OCI-LY1 (cell line): ENCODE measurements around the gene PLGRKT.
"Not testable (repeated sequence)": the region's sequence is repeated elsewhere in the genome, so short reads cannot be mapped to it uniquely, and the experiment has no call there.

Source experiments
- H2AFZ ChIP-seq: fragments of 200-600 bp; sonication (generic), shearing (Covaris generic); 2 replicates; pipeline ENCODE4 v1.6.0; 2014; ENCODE audit warnings: antibody characterized with exemption, mild to moderate bottlenecking, low read length
- H3F3A ChIP-seq: fragments of 200-600 bp; sonication (generic), shearing (Covaris generic); 2 replicates; pipeline ENCODE4 v1.6.0; 2014; ENCODE audit warnings: mild to moderate bottlenecking, antibody characterized with exemption, low read length, moderate library complexity; ENCODE audit not compliant: insufficient read depth
- H3K27ac ChIP-seq: fragments of 200-600 bp; sonication (generic); 2 replicates; pipeline ENCODE4 v1.5.1; 2014; ENCODE audit warnings: low read length, mixed run types, mild to moderate bottlenecking, low read depth; ENCODE audit not compliant: poor library complexity, severe bottlenecking
- H3K27me3 ChIP-seq: fragments of 200-600 bp; sonication (generic); 2 replicates; pipeline ENCODE4 v1.6.0; 2014; ENCODE audit warnings: antibody characterized with exemption, mild to moderate bottlenecking, low read length, moderate library complexity; ENCODE audit not compliant: insufficient read depth
- H3K36me3 ChIP-seq: fragments of 200-600 bp; sonication (generic); 2 replicates; pipeline ENCODE4 v1.6.1; 2014; ENCODE audit warnings: mild to moderate bottlenecking, antibody characterized with exemption, low read length, moderate library complexity, mixed read lengths; ENCODE audit not compliant: insufficient read depth
- H3K4me1 ChIP-seq: fragments of 200-600 bp; sonication (generic); 2 replicates; pipeline ENCODE4 v1.5.1; 2014; ENCODE audit warnings: mild to moderate bottlenecking, low read length, moderate library complexity; ENCODE audit not compliant: insufficient read depth, severe bottlenecking
- H3K4me2 ChIP-seq: fragments of 200-600 bp; sonication (generic), shearing (Covaris generic); 2 replicates; pipeline ENCODE4 v1.6.1; 2014; ENCODE audit warnings: low read length
- H3K4me3 ChIP-seq: fragments of 200-600 bp; sonication (generic); 2 replicates; pipeline ENCODE4 v1.5.1; 2014; ENCODE audit warnings: low read length, low read depth, mild to moderate bottlenecking, mixed read lengths; ENCODE audit not compliant: poor library complexity, severe bottlenecking
- H3K79me2 ChIP-seq: fragments of 200-600 bp; shearing (Covaris generic); 2 replicates; pipeline ENCODE4 v1.6.1; 2016; ENCODE audit warnings: mixed run types, low read length, mixed read lengths; ENCODE audit not compliant: insufficient read depth
- H3K9ac ChIP-seq: fragments of 200-600 bp; sonication (generic), shearing (Covaris generic); 2 replicates; pipeline ENCODE4 v1.6.1; 2014; ENCODE audit warnings: mild to moderate bottlenecking, low read length, mixed read lengths
- H3K9me2 ChIP-seq: fragments of 200-600 bp; sonication (generic), shearing (Covaris generic); 2 replicates; pipeline ENCODE4 v1.6.1; 2014; ENCODE audit warnings: low read depth, mild to moderate bottlenecking, low read length, mixed read lengths
- H3K9me3 ChIP-seq: fragments of 200-600 bp; shearing (Covaris generic); 2 replicates; pipeline ENCODE4 v1.6.1; 2014; ENCODE audit warnings: low read length, mixed read lengths
- H4K20me1 ChIP-seq: fragments of 200-600 bp; sonication (generic), shearing (Covaris generic); 2 replicates; pipeline ENCODE4 v1.6.0; 2016; ENCODE audit warnings: mild to moderate bottlenecking, low read length; ENCODE audit not compliant: insufficient read depth
- EZH2 ChIP-seq: fragments of 200-600 bp; sonication (generic), shearing (Covaris generic); IDR thresholded peaks from 2 replicates; pipeline ENCODE4 v1.8.0; 2017; ENCODE audit warnings: borderline replicate concordance, mixed run types, mild to moderate bottlenecking, antibody characterized with exemption, low read length, moderate library complexity, mixed read lengths
- TF ChIP-seq, protein P1 (sequence below): fragments of 200-600 bp; sonication (generic), shearing (Covaris generic); IDR thresholded peaks from 2 replicates; pipeline ENCODE4 v1.5.1; 2017; ENCODE audit warnings: mild to moderate bottlenecking, antibody characterized with exemption, low read length, moderate library complexity, mixed read lengths

PLGRKT gene

DNA sequence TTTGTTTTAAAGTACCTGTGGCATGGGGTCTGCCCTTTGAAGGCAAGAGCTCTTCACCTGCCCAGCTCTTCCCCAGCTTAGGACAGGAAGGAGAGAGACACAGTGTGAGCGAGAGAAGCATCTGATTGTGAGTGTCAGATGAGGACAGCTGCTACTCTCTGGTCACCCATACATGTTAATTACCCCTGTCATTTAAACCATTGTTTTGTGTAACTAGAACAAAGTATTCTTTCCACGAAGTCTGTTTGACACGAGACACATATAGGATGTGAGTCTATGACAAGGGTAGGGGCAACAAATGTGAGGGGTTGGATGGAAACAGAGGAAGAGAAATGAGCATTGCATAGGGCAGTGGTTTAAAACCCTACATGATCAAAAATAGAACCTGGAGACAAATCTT is 9.6 kb upstream of the PLGRKT start:
- H4K20me1 ChIP-seq = no peaks in the 10 kb centered on the region
- no peaks in the 10 kb centered on the region for H3K9me2 ChIP-seq
- H3K4me1 ChIP-seq = peaks cover 19% of the 10 kb centered on the region
- no peak overlapping the region for H2AFZ ChIP-seq
- no peaks in the 10 kb centered on the region for H3K36me3 ChIP-seq
- H3K27me3 ChIP-seq = no peaks in the 10 kb centered on the region
- H3K79me2 ChIP-seq = no peaks in the 10 kb centered on the region
- no peak overlapping the region for H3K4me2 ChIP-seq
- no peak for TF ChIP-seq EZH2
- TF ChIP-seq, protein P1, sequence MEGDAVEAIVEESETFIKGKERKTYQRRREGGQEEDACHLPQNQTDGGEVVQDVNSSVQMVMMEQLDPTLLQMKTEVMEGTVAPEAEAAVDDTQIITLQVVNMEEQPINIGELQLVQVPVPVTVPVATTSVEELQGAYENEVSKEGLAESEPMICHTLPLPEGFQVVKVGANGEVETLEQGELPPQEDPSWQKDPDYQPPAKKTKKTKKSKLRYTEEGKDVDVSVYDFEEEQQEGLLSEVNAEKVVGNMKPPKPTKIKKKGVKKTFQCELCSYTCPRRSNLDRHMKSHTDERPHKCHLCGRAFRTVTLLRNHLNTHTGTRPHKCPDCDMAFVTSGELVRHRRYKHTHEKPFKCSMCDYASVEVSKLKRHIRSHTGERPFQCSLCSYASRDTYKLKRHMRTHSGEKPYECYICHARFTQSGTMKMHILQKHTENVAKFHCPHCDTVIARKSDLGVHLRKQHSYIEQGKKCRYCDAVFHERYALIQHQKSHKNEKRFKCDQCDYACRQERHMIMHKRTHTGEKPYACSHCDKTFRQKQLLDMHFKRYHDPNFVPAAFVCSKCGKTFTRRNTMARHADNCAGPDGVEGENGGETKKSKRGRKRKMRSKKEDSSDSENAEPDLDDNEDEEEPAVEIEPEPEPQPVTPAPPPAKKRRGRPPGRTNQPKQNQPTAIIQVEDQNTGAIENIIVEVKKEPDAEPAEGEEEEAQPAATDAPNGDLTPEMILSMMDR = no peak
- no peak overlapping the region for H3K4me3 ChIP-seq
- H3K27ac ChIP-seq = no peak overlapping the region
- no peaks in the 10 kb centered on the region for H3K9me3 ChIP-seq
- no peak overlapping the region for H3K9ac ChIP-seq
- no peaks in the 10 kb centered on the region for H3F3A ChIP-seq

DNA sequence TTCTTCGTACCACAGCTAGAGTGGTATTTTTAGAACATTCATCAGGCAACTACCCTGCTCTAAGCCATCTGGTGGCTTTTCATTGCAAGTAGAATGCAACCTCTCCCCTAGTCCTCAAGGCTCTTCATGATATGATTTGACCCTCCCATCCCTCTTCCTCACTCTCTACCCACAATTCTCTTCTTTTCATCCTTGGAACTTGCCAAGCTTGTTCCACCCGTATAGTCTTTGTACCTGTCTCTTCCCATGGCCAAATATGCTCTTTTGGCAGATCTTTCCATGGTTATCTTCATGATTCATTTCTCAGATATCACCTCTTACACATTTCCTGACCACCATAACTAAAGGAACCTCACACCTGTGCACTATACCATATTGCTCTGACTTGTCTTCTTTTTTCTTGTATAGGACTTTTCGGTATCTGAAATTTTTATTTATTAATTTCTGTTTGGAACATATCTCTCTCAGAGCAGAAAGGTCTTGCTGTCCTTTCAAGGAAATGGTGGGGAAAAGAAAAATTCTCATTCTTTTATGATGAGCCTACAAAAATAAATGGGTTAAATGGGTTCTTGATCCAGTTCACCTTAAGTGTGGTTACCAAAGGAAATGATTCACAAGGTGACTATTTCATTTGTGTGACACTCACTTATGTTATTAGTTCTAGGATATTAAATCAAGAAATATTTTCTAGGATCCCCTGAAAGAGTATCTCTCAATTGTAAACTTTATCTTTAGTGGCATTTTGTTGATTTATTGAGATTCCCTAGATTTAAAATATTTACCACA is 8.9 kb upstream of the PLGRKT start:
- H3K4me3 ChIP-seq = no peak overlapping the region
- H2AFZ ChIP-seq = no peak overlapping the region
- no peaks in the 10 kb centered on the region for H3K79me2 ChIP-seq
- H4K20me1 ChIP-seq = no peaks in the 10 kb centered on the region
- peaks cover 19% of the 10 kb centered on the region for H3K4me1 ChIP-seq
- H3F3A ChIP-seq = no peaks in the 10 kb centered on the region
- no peak overlapping the region for H3K27ac ChIP-seq
- H3K9ac ChIP-seq = no peak overlapping the region
- H3K4me2 ChIP-seq = no peak overlapping the region
- H3K9me2 ChIP-seq = no peaks in the 10 kb centered on the region
- no peaks in the 10 kb centered on the region for H3K9me3 ChIP-seq
- no peaks in the 10 kb centered on the region for H3K27me3 ChIP-seq
- H3K36me3 ChIP-seq = no peaks in the 10 kb centered on the region
- TF ChIP-seq, protein P1 = no peak
- TF ChIP-seq EZH2 = no peak

DNA sequence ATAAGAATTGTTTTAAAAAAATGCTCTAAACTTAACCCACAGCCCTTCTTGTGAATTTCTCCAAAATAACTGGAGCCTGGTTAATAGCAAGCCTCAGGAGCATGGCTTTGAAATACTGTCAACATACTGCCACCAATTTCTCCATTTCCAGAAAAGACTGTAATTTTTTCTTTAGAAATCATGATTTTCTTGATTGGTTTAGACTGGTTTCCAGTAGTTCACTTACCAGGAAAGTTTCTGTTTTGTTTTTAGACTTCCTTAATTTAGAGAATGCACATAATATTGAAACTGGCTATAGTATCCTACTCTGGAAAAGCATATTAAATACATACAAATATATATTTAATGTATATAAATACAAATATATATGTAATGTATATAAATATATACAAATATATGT is 8.2 kb upstream of the PLGRKT start:
- no peaks in the 10 kb centered on the region for H3K79me2 ChIP-seq
- H4K20me1 ChIP-seq = no peaks in the 10 kb centered on the region
- no peaks in the 10 kb centered on the region for H3F3A ChIP-seq
- TF ChIP-seq, protein P1 = no peak
- TF ChIP-seq EZH2 = no peak
- H2AFZ ChIP-seq = no peak overlapping the region
- peaks cover 12% of the 10 kb centered on the region for H3K4me1 ChIP-seq
- no peaks in the 10 kb centered on the region for H3K9me2 ChIP-seq
- H3K36me3 ChIP-seq = no peaks in the 10 kb centered on the region
- no peak overlapping the region for H3K27ac ChIP-seq
- H3K9ac ChIP-seq = no peak overlapping the region
- no peaks in the 10 kb centered on the region for H3K27me3 ChIP-seq
- no peak overlapping the region for H3K4me2 ChIP-seq
- H3K4me3 ChIP-seq = no peak overlapping the region
- no peaks in the 10 kb centered on the region for H3K9me3 ChIP-seq

DNA sequence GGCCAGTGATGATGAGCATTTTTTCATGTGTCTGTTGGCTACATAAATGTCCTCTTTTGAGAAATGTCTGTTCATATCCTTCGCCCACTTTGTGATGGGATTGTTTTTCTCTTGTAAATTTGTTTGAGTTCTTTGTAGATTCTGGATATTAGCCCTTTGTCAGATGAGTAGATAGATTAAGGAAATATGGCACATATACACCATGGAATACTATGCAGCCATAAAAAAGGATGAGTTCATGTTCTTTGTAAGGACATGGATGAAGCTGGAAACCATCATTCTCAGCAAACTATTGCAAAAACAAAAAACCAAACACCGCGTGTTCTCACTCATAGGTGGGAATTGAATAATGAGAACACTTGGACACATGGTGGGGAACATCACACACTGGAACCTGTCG is 7.4 kb upstream of the PLGRKT start:
- H3K9ac ChIP-seq, H3K27me3 ChIP-seq, H3K36me3 ChIP-seq, H3K9me3 ChIP-seq, H3K4me3 ChIP-seq, H3K27ac ChIP-seq, H4K20me1 ChIP-seq, H2AFZ ChIP-seq, H3K79me2 ChIP-seq, H3K4me1 ChIP-seq, H3F3A ChIP-seq, H3K4me2 ChIP-seq, H3K9me2 ChIP-seq: not testable (repeated sequence)
